HEK293T (cell line): ENCODE measurements around the gene PPIL6.

Experiments
- ARNT ChIP-seq: fragments of 450-650 bp; IDR thresholded peaks from 2 replicates; pipeline ENCODE4 v1.6.1; 2017; ENCODE audit warnings: mild to moderate bottlenecking
- BHLHE40 ChIP-seq: fragments of 450-650 bp; IDR thresholded peaks from 2 replicates; pipeline ENCODE4 v1.6.1; 2016; ENCODE audit warnings: mild to moderate bottlenecking, moderate library complexity, borderline replicate concordance
- CTBP1 ChIP-seq: fragments of 450-650 bp; IDR thresholded peaks from 2 replicates; pipeline ENCODE4 v1.6.1; 2016; ENCODE audit warnings: borderline replicate concordance
- FOXM1 ChIP-seq: fragments of 450-650 bp; IDR thresholded peaks from 2 replicates; pipeline ENCODE4 v1.6.1; 2017; ENCODE audit warnings: mild to moderate bottlenecking, borderline replicate concordance
- LEF1 ChIP-seq: fragments of 450-650 bp; IDR thresholded peaks from 2 replicates; pipeline ENCODE4 v1.6.1; 2017; ENCODE audit warnings: mild to moderate bottlenecking, borderline replicate concordance
- SP1 ChIP-seq: fragments of 450-650 bp; IDR thresholded peaks from 2 replicates; pipeline ENCODE4 v1.6.1; 2017
- TARDBP ChIP-seq: fragments of 450-650 bp; IDR thresholded peaks from 2 replicates; pipeline ENCODE4 v1.6.1; 2016

GRCh38 chr6:109373331-109373730 lies 67.1 kb downstream of the PPIL6 start:
- TF ChIP-seq CTBP1, result no peak
- no peak for TF ChIP-seq FOXM1
- TF ChIP-seq SP1, result no peak
- TF ChIP-seq ARNT, result no peak
- TF ChIP-seq BHLHE40, result no peak
- TF ChIP-seq TARDBP, result no peak
- no peak for TF ChIP-seq LEF1
